GM18907 (cell line): ENCODE measurements around the gene NFIC.
"Not testable (repeated sequence)": the region's sequence is repeated elsewhere in the genome, so short reads cannot be mapped to it uniquely, and the experiment has no call there.

ENCODE experiments used
- ATAC-seq: cut with Tn5 transposase; IDR thresholded peaks from one replicate; pipeline ENCODE4 v1.9.1; 2021; ENCODE audit warnings: mild to moderate bottlenecking, moderate library complexity; ENCODE audit not compliant: unreplicated experiment

Gene NFIC

GRCh38 chr19:3415695-3416094 is 49.3 kb downstream of the NFIC start:
- ATAC-seq = no peak

DNA sequence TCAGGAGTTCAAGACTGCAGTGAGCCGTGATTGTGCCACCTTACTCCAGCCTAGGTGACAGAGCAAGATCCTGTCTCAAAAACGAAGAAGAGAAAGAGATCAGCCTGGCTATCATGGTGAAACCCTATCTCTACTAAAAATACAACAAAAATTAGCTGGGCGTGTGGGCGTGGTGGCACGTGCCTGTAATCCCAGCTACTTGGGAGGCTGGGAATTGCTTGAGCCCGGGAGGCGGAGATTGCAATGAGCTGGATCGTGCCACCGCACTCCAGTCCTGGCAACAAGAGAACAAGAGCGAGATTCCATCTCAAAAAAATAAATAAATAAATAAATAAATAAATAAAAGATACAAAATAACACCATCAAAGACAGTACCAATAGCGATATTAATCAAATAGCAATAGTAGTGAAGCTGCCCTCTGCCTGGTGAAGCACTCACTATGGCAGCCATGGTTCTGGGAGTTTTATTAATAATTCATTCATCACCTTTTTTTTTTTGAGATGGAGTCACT is 53.9 kb downstream of the NFIC start:
- ATAC-seq = no peak

DNA sequence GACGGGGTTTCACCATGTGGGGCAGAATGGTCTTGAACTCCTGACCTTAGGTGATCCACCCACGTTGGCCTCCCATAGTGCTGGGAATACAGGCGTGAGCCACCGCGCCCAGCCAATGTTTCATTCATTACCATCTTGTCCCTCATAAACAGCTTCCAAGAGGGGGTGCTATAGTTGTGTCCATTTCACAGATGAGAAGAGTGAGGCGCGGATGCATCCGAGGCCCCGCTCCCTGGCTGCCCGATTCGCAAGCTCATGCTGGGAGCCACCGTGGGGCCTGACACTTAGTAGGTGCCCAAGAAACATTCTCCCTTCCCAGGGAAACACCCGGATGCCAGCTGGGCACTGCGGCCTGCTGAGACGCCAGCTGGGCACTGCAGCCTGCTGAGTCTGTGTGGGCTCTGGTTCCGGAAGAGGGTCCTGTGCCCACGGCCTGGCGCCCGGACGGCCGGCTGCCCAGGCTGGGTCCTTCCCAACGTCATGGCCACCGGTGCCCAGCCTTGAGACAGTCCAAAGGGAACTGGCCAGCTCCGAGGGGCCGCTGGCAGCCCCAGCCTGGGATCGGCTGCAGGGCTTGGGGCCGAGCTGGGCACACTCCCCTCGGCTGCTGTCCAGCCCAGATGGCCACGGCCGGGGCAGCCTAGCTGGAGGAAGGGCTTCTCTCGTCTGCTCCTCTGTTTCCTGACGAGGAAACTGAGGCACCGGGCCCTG is 54.7 kb downstream of the NFIC start:
- ATAC-seq = no peak

DNA sequence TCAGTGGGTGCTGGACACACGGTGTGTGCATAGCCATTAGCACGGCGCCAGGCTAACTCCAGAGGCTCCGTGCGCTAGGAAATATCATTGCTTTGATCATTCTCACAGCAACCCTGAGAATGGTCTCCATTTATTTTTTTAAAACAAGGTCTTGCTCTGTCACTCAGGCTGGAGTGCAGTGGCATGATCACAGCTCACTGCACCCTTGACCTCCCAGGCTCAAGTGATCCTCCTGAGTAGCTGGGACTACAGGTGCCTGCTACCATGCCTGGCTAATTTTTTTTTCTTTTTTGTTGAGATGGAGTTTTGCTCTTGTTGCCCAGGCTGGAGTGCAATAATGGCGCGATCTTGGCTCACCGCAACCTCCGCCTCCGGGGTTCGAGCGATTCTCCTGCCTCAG is 55.3 kb downstream of the NFIC start:
- not testable (repeated sequence) for ATAC-seq

- ATAC-seq = no peak
Measured at GRCh38 chr19:3423183-3423829, 56.9 kb downstream of the NFIC start.

DNA sequence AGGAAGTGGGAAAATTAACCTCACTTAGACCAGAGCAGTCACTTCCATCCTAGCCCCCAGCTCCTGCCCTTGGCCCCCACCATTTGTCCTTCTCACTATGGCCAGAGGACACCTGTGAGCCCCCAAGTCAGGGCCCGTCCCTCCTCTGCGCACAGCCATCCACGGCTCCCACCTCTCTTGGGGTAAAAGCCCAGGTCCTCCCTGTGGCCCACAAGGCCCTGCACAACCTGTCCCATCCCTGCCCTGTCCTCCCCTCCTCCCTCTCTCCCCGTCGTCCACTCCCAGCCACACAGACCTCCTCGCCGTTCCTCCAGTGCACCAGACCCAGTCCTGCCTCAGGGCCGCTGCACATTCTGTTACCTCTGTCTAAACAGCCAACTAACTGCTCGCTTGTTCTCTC is 60.0 kb downstream of the NFIC start:
- ATAC-seq = no peak

DNA sequence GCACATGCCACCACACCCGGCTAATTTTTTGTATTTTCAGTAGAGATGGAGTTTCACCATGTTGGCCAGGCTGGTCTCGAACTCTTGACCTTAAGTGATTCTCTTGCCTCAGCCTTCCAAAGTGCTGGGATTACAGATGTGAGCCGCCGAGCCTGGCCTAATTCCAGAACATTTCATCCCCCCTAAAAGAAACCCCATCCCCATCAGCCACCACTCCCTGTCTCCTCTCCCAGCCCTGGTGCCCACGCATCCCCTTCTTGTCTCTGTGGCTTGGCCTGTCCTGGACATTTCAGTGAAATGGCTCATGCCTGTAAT is 63.9 kb downstream of the NFIC start:
- not testable (repeated sequence) for ATAC-seq

DNA sequence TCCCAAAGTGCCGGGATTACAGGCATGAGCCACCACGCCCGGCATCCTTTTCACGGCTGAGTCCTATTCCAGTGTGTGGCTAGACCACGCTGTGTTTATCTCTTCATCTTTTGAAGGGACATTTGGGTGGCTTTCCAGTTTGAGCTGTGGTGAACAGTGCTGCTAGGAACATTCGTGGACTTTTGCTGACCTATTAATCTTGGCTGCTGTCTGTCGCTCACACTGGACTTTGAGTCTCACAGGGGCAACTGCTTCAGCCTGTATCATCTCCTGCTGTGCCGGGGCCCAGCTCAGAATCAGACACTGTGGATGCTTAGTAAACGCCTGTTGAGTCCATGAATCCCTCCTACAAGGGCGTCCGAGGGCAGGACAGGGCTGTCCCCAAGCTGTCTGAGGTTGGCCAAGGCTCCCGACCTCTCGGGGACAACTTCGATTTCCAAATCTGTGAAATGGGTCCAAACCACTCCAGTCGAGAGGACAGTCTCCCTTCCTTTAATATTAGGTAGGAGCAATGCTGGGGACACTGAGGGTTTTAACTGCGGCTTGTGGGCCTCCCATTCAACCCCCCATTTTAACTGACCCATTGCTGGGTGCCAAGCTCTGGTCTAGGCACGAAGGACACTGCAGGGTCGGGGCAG is 65.5 kb downstream of the NFIC start:
- ATAC-seq = no peak

DNA sequence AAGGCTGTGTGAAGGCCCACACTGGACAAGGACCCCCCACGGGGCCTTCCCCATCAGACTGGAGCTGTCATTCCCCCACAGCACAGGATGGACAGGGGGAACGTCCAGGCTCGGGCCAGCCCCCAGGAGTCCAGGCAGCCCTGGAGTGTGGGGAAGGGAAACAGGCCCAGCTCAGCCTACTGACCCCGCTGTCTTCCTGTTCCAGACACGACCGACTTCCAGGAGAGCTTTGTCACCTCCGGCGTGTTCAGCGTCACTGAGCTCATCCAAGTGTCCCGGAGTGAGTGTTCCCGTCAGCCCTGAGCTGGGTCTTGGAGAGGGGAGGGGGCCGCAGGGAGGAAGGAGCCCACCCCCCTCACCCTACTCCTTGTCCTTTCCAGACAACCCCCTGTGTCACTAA is 66.9 kb downstream of the NFIC start:
- no peak for ATAC-seq

- ATAC-seq = no peak
Measured at GRCh38 chr19:3433805-3434540, 67.6 kb downstream of the NFIC start.

GRCh38 chr19:3434630-3435553 is 68.5 kb downstream of the NFIC start:
- peak; percentile 84 for ATAC-seq

DNA sequence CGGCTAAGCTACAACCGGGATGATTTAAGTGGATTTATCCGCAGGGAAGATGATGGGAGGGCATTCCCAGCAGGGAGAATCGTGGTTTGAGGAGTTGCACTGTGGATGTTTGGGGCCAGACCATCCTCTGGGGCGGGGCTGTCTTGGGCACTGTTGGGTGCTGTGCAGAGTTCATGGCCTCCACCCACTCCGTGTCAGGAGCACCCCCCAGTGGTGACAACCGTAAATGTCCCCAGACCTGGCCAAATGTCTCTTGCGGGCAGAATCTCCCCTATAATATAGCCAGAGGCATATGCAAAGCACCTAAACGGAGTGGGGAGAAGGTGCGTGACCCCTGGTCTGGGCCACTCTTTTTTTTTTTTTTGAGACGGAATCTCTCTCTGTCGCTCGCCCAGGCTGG is 73.7 kb downstream of the NFIC start:
- ATAC-seq = no peak

DNA sequence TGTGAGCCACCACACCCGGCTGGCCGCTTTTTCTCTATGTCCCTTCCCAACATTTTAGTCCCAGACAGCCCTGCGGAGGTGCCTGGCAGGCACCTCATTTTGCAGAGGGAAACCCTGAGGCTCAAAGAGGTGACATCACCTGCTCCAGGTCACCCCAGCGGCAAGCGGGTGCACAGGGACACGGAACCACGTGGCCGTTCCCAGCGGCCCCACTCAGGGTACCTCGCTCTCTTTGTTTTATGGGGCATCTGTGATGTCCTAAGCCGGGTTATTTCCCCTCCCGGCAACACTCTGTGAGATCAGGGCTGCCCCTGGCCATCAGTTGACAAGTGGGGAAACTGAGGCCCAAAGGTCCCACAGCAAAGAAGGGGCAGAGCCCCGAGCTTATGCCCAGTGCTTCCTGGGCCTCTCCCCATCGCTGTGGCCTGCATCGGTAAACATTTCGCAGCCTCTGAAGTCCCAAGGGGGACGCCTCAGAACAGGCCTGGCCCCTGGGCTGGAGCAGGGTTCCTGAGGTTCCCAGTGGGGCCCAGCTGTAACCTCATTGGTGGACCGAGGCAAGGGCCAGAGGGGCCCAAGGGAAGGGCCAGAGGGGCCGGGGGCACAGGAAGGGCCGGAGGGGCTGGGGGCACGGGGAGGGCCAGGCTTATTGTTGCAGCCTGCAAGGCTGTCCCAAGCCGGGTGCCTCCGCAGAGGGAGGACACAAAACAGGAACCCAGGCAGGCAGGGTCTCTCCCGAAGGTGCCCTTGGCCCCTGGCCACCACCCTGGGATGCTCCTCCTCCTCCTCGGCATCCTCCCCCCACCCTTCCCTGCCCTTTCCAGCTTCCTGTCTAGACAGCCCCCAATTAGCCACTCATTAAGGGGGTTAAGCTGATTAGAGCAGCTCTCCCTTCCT is 75.0 kb downstream of the NFIC start:
- ATAC-seq = no peak

GRCh38 chr19:3441986-3442329 is 75.6 kb downstream of the NFIC start:
- ATAC-seq = no peak

- no peak for ATAC-seq
Measured at GRCh38 chr19:3442487-3443071, 76.2 kb downstream of the NFIC start.

GRCh38 chr19:3443840-3444694 is 77.7 kb downstream of the NFIC start:
- ATAC-seq = no peak

- ATAC-seq = no peak
Measured at GRCh38 chr19:3444695-3445234, 78.4 kb downstream of the NFIC start.

- not testable (repeated sequence) for ATAC-seq
Measured at GRCh38 chr19:3446657-3447056, 80.3 kb downstream of the NFIC start.
